Measurements from ENCODE around the gene IDI2. TPM values are rescaled to one million over a fixed set of nuclear protein-coding genes. Genes with fewer than 3 reads are reported as not detected.

Gene IDI2
- total RNA-seq, 2 experiments from 2014 or later: not detected

DNA sequence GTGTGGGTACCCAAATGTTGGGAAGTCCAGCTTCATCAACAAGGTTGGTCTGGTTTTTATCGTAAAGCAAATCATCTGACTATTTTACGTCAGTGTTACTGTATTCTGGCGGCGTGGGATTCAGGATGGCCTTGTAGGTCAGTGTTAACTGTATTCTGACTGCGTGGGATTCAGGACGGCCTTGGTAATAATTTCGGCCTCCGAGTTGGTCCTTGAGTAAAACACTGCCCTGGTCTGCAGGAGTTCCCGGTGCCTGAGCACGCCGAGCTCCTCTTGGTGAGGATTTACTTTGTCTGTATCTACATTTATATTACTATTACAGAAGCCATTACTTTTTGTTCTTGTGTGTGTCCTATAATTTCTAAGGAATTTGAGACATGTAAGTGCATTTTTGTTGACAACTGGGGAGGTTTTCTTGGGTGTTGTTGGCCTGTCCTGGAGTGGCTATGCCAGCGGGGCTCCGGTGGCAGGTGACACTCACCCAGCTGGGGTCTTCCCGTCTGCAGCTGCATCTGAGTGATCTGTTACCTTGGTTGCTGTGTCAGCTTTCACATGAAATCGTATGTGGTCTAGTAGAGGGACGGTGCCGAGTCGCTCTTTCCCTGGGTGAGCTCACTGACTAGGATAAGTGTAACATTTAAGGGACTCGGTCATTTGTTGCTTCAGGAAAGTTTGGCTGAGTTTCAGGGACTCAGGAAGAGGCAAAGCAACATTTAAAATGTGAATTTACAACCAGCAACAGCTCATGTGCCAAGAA is 28.2 kb downstream of the IDI2 start:
- DNase-seq (no peak), ATAC-seq (no peak)
- Mint-ChIP-seq H3K36me3 (ENCODE audit: low read depth) (peaks cover 88% of the 10 kb centered on the region), H3K4me1 (ENCODE audit: low read depth) (peaks cover 22% of the 10 kb centered on the region), H3K27ac (no peak overlapping the region), H3K27me3 (no peaks in the 10 kb centered on the region), H3K9me3 (peaks cover 8% of the 10 kb centered on the region), H3K4me3 (no peak overlapping the region)
- ChIA-PET POLR2A (interaction anchor here (0.8 to 3.2 kb wide), 5 partner anchors 9 to 51 kb away, joined by 3 to 10 read pairs (median 4); partner anchors contain the start of gene GTPBP4), CTCF (interaction anchor here (1.2 to 1.5 kb wide), 2 partner anchors 19 to 20 kb away, joined by 3 read pairs; no protein-coding TSS in a partner anchor)
- TF ChIP-seq, protein P1, sequence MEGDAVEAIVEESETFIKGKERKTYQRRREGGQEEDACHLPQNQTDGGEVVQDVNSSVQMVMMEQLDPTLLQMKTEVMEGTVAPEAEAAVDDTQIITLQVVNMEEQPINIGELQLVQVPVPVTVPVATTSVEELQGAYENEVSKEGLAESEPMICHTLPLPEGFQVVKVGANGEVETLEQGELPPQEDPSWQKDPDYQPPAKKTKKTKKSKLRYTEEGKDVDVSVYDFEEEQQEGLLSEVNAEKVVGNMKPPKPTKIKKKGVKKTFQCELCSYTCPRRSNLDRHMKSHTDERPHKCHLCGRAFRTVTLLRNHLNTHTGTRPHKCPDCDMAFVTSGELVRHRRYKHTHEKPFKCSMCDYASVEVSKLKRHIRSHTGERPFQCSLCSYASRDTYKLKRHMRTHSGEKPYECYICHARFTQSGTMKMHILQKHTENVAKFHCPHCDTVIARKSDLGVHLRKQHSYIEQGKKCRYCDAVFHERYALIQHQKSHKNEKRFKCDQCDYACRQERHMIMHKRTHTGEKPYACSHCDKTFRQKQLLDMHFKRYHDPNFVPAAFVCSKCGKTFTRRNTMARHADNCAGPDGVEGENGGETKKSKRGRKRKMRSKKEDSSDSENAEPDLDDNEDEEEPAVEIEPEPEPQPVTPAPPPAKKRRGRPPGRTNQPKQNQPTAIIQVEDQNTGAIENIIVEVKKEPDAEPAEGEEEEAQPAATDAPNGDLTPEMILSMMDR (IDR thresholded peaks at IDR 0.05): no peak
- intact Hi-C loops (cut with micrococcal nuclease): no loop called here

DNA sequence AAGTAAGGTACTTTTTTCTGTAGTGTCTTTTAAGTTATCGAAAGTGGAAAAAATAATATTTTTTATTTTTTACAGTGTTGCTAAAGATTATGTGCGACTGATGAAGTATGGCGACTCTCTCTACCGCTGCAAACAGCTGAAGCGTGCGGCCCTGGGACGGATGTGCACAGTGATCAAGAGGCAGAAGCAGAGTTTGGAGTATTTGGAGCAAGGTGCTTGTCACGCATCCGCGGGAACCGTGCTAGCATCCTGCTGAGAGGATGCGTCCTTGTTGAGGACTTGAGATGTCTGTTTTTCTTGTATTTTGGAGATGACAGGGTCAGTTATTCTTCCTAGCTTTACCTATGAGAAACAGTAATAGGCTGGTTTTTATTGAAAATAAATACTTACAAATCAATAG is 29.6 kb downstream of the IDI2 start:
- ATAC-seq (no peak), DNase-seq (no peak)
- TF ChIP-seq, protein P1 (IDR thresholded peaks at IDR 0.05): no peak
- ChIA-PET POLR2A (interaction anchor here (0.7 to 3.5 kb wide), 3 partner anchors 8 to 407 kb away, joined by 3 to 18 read pairs (median 3); no protein-coding TSS in a partner anchor), CTCF (no interaction called here)
- peaks cover under 1% of the 10 kb centered on the region for H3K9me3 Mint-ChIP-seq
- no peaks in the 10 kb centered on the region for H3K27me3 Mint-ChIP-seq
- intact Hi-C loops (cut with micrococcal nuclease): no loop called here
- no peak overlapping the region for H3K27ac Mint-ChIP-seq
- H3K36me3 Mint-ChIP-seq (ENCODE audit: low read depth): peaks cover 79% of the 10 kb centered on the region
- peaks cover 17% of the 10 kb centered on the region for H3K4me1 Mint-ChIP-seq (ENCODE audit: low read depth)
- no peak overlapping the region for H3K4me3 Mint-ChIP-seq

DNA sequence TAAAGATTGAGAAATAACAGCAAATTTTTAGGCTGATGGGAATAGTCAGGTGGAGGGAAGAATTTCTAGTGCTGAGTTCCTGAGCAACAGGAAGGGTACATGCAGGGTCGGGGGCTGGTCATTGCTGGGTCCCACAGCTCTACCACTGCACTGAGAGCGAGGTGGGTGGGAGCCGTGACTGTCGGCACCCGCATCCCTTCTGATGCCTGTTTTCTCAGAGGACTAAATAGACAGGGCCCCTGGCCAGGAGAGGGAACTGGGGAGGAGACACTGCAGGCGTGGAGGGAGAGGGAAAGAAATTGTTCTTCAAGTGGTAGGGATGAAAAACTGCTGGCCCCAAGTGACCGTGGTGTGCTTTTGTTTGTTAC is 30.1 kb downstream of the IDI2 start:
- Mint-ChIP-seq H3K36me3 (ENCODE audit: low read depth) (peaks cover 79% of the 10 kb centered on the region), H3K27ac (no peak overlapping the region), H3K4me3 (no peak overlapping the region), H3K27me3 (no peaks in the 10 kb centered on the region), H3K9me3 (no peaks in the 10 kb centered on the region), H3K4me1 (ENCODE audit: low read depth) (peaks cover 19% of the 10 kb centered on the region)
- ChIA-PET POLR2A (interaction anchor here (0.7 to 3.5 kb wide), 5 partner anchors 8 to 111 kb away, joined by 3 to 18 read pairs (median 3); no protein-coding TSS in a partner anchor), CTCF (no interaction called here)
- TF ChIP-seq, protein P1 (IDR thresholded peaks at IDR 0.05): no peak
- DNase-seq (no peak), ATAC-seq (no peak)
- intact Hi-C loops (cut with micrococcal nuclease): no loop called here

DNA sequence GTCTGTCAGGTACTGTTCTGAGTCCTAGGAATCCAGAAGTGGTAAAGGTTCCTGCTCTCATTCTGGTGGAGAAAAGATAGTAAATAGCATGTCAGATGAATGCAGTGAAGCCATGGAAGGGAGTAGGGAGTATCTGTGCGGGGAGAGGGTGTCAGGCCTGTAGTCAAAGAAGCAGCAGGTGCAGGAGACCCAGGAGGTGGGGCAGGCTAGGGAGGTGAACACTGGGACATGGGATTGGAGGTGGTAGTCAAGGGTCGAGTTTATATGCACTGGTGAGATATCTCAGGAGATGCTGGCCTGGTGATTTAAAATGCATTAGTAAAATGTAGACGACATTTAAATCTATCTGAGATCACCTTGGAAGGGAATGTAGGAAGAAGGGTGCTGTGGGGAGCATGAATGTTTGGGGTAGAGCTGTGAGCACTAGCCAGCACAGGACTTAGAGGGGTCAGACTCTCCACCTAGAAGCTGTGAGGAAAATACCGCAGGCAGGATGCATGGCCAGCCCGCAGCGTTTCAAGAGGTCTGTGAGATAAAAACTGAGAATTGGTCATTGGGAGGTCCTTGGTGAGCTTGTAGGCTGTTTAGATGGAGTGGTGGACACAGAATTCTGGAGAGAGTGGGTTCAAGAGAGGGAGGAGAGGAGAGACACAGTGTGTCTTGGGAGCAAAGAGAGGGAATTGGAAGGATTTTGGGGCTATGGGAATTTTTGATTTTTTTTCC is 30.7 kb downstream of the IDI2 start:
- ATAC-seq: no peak
- Mint-ChIP-seq H3K9me3 (no peaks in the 10 kb centered on the region), H3K27ac (no peak overlapping the region), H3K4me1 (ENCODE audit: low read depth) (peaks cover 21% of the 10 kb centered on the region), H3K4me3 (no peak overlapping the region), H3K27me3 (no peaks in the 10 kb centered on the region), H3K36me3 (ENCODE audit: low read depth) (peaks cover 79% of the 10 kb centered on the region)
- ChIA-PET POLR2A (interaction anchor here (0.7 to 3.5 kb wide), 5 partner anchors 9 to 112 kb away, joined by 3 to 18 read pairs (median 3); no protein-coding TSS in a partner anchor), CTCF (no interaction called here)
- TF ChIP-seq, protein P1 (IDR thresholded peaks at IDR 0.05): no peak
- DNase-seq: no peak
- intact Hi-C loops (cut with micrococcal nuclease): no loop called here
